Inflammatory macrophage treated with lipopolysaccharide for 4 hours (primary cell): Measurements from ENCODE around the gene DPF3.
A peak's percentile ranks its signal among the peaks of the same experiment; 100 is the strongest.

Experiments
- DNase-seq: peaks from one replicate; pipeline ENCODE4 v3.0.0-alpha.2; 2020

The DPF3 gene

GRCh38 chr14:72904218-72904617 is 10.3 kb upstream of the DPF3 start:
- DNase-seq, result no peak

DNA sequence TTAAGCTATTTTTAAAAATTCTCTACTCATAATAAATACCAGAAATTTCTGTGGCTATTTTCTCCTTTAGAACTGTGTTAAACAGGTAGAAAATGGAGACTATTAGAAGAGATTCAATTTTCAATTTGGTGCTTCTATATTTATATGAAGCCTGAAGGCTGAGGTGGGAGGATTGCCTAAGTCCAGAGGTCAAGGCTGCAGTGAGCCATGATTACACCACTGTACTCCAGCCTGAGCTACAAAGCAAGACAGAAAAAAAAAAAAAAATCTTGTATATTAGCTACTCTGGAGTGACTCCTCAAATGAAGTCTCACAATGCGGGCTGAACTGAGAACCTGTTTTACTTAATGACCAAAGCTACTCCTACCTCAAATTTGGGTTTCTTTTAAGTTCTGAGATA is 9.8 kb upstream of the DPF3 start:
- peak; percentile 66 for DNase-seq

GRCh38 chr14:72902801-72903530 is 9.1 kb upstream of the DPF3 start:
- peak; percentile 24 for DNase-seq

GRCh38 chr14:72901361-72901760 is 7.5 kb upstream of the DPF3 start:
- no peak for DNase-seq

- no peak for DNase-seq
These were observed 4.5 kb upstream of the DPF3 start for GRCh38 chr14:72898448-72898847.

DNA sequence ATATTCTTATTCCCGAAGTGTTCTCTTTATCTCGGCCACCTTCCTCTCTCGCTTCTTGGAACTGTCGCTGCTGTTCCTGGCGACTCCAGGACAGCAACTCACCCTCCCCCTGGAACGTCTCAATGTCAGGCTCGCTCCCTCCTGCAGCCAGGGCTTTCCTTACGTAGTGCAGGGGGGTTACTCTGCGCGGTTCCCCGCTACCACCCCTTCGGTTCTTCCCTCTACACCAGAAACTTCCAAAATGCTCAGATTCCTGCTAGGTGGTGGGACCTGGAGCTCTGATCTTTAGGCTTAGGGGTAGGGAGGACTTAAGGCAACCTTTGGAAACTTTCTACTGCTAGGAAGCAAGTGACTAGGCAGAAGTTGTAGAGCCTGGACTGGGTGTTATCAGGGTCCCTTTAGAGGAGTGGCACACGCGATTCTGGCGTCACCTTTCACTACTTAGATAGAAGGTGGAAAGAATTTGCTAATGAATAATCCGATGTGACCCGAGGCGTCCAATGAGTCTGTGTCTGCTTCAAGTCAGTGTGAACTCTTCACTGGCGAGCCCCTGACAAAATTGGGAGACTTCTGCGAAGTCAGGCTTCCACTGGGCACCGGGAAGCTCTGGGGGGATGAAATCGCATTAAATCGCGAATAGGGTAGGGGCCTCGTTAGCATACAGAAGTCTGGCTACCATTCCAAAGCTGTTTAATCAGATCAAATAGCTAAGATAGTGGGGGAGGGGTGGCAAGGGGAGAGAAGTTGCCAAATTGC is 900 bp upstream of the DPF3 start:
- no peak for DNase-seq

GRCh38 chr14:72894323-72894622 is 372 bp upstream of the DPF3 start:
- DNase-seq, result no peak

- DNase-seq, result no peak
These were observed 844 bp downstream of the DPF3 start for GRCh38 chr14:72892879-72893635.

DNA sequence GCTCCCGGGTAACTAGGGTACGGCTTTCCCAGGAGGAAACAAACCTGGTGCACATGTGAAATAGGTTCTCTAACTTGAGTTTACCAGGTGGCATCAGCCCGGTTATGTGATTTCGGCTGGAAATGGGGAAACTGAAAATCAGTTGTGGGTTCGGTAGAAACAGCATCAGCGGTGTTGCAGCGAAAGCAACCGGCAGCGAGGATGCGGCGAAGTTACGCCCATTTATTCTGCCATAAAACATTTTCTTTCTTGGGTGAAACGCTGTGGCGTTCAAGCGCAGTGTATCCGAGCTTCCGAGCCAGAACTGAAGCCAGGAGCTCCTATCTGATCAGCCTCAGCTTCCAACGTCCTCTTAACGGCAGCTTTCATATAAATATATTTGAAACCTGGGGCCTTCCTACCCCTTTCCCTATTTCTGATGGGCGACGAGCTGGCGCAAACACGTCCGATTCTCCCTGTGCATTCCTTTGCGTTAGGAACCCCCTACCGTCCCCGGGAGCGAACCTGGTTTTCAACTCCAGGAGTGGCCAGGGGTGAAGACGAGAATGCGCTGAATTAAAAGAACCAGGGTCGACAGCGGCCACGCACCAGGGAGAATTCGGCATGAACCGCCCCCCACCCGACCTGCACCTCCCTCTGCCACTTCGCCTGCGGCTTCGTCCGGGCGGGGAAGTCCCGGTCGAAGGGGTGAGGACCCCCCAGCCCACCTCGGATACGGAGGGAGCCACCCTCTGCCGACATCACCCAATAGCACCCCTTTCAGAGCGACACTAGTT is 1.6 kb downstream of the DPF3 start:
- no peak for DNase-seq

DNA sequence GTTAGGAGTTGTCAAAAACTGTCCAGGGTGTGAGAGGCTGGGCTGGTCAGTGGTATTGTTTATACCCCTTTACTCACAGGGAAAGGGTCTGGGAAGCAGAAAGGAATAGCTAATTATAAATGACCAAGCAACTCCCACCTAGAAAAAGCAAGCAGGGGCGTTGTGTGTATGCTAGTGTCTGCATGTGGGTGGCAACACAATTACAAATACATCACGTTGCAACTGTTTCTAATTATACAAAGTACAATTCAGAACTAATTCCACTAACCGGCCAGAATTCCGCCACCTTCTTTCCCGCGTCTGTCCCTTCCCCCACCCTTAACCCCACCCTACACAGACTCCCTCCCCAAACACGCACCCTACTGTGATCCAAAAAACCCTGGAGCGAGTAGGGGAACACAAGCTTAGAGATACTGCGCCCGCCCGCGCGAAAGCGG is 2.2 kb downstream of the DPF3 start:
- no peak for DNase-seq

DNA sequence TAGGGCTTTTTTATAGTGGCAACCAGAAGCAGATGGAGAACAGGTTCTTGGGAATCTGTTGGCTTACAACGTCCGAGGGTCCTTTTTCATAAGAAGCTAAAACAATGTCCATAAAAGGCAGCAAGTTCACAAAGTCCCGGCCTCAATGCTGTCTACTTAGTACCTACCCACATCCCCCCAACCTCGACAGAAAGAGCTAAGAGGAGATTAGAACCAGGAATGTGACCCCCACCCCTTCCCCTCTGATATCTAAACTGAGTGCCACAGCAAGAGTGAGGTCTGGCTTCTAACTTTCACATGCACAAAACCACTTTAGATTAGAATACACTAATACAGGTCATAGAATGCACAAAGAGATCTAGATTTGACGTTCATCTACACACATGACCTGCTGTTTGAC is 4.5 kb downstream of the DPF3 start:
- DNase-seq, result no peak

- DNase-seq, result no peak
These were observed 5.2 kb downstream of the DPF3 start for GRCh38 chr14:72888636-72889201.

DNA sequence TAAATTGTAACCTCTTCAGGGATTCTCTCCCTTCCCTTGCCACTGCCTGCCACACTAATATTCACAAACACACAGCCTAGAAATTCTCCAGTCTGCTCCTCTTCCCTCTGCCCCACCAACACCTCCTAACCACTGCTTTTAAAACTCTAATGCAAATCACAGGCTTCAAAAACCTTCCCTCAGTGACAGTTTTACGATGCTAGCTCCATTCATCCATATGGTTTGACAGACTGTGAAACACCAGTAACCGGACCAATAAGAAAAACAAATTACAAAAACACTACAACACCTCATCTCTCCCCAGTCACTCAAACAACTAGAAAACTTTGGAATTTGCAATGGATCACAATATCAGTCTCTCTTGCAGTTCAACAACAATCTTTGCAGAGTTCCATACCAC is 5.7 kb downstream of the DPF3 start:
- no peak for DNase-seq

DNA sequence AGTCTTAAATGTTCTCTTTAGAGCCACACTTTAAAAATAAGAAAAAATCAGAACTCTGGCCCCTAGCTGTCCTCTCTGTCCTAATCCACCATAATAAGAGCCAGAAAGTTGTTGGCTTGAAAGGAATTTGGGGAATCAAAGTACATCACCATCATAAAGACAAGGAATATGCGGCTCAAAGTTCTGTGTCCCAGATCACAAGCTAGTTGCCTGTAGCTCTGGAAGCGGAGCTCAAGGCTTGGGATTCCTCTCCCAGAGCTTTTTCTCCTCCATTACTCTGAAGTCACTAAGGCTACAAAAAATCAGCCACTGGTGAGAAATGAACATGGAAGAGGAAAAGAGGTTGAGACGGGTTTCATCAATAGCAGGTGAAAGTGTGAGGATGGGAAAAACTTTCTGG is 6.4 kb downstream of the DPF3 start:
- DNase-seq, result no peak

GRCh38 chr14:72884386-72884785 is 9.5 kb downstream of the DPF3 start:
- DNase-seq, result no peak

DNA sequence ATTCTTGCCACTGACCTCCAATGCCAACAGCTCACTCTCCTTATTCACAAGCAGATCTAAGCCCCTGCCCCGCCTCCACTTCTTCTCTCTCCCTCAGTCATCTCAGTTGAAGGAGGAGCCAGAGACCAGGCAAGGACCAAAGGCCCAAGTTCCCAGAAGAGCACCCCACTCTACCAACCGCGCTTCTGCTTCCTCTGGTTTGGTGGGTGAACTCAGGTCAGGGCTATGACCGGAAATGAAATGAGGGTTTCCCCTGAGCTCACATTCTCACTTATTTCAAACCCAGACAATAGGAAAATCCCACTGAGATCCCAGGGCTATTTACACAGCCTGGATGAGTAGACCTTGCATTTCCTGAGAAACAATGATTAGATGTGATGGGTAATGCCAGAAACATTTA is 9.9 kb downstream of the DPF3 start:
- DNase-seq, result peak; percentile 41

- no peak for DNase-seq
These were observed 10.8 kb downstream of the DPF3 start for GRCh38 chr14:72883109-72883508.

DNA sequence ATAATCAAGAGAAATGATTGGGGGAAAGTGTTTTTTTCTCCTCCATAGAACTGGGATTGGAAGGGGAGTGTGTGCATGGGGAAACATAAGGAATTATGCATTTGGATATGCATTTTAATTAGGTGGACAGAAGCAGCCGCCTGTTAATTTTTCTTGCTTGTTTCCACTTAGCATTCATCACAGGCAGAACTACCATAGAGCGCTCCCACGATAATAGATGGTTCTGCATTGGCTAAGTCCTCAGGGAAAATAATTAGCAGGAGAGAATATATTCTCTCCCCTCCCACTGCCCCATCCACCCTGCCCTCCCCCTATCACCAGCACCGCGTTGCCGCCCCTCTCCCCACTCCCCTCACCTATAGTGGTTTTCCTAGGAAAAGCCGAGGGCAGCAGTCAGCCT is 11.4 kb downstream of the DPF3 start:
- DNase-seq, result no peak

DNA sequence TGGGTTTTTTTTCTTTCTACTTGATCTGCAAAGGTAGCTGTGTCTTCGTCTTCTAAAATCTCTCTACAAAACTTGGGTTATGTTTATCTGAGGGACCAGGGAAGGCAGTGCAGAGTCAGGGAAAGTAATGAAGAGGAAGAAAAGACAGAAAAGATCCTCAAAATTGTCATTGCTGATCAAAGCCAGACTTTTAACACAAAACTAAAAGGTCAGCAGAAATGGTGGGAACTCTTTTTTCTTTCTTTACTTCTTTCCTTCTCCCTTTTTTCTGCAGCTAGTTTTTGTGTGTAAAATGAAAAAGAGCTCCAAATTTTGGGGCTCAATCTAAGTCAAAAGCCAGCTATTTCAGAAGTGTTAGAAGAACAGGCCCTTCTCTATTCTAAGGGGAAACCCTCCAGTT is 11.9 kb downstream of the DPF3 start:
- no peak for DNase-seq

- no peak for DNase-seq
These were observed 12.4 kb downstream of the DPF3 start for GRCh38 chr14:72881543-72881942.

DNA sequence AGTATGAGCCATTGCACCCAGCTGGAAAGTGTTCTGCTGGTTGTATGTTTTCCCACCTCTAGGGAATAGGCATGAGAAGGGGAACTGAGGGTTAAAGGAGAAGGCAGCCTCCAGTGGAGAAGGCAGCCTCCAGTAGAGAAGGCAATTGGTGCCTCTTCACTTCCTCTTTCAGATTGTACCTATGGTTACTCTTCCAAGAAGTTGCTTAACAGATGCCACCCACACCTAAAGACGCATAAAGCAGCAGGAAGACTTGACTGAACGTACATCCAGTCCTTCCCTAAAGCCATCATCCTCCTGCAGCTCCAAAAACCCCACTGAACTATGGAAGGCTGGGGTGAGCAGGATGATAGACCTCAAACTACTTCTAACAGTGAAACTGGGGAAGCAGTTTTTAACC is 13.1 kb downstream of the DPF3 start:
- DNase-seq, result peak; percentile 67

DNA sequence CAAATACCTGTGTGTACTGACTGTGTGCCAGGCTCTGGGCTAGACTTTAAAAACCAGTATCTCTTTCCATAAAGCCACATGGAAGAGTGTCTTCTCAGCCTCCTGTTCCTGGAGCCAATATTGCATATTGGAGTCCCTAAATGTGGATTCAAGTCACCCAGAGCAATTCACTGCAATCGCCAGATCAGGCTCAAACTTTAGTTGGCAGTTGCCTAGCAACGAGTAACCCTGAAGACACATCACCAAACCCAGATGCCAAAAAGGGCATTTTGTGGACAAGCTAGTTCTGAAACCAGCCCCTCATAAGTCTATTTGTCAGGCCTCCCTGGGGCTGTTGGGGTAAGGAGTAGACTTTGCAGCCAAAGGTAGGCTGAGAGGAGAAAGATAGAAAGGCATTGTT is 13.7 kb downstream of the DPF3 start:
- no peak for DNase-seq

DNA sequence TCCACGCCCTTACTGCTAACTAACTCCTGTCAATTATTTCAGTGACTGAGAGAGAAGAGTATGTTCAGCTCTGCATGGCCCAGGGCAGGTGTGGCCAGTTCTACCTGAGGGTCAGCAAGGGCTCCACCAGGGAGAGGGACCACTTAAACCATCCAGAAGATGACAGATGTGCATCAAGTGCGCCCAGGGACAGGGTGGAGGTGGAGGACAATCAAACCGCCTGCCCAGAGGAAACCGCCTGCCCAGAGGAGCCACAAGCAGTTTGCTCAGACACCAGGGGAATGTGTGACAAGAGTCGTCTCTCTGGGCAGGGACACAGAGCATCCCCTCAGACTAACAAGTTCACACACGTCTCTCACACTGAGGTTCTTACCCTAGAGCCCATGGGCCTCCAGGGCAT is 14.5 kb downstream of the DPF3 start:
- no peak for DNase-seq
